Ectodermal cell (in vitro differentiated cells): ENCODE data around the gene VAV1.
"Not testable (repeated sequence)": the region's sequence is repeated elsewhere in the genome, so short reads cannot be mapped to it uniquely, and the experiment has no call there.

ENCODE experiments used
- H3K27ac ChIP-seq: 2 replicates; pipeline ENCODE4 v1.7.0; 2013; ENCODE audit warnings: mild to moderate bottlenecking, low read depth, low read length; ENCODE audit not compliant: insufficient read depth, poor library complexity, severe bottlenecking
- H3K27me3 ChIP-seq: 2 replicates; pipeline ENCODE4 v1.7.0; 2013; ENCODE audit warnings: mild to moderate bottlenecking, low read length; ENCODE audit not compliant: insufficient read depth, control insufficient read depth, poor library complexity, severe bottlenecking
- H3K36me3 ChIP-seq: one replicate; pipeline ENCODE4 v1.7.0; 2013; ENCODE audit warnings: low read length; ENCODE audit not compliant: control insufficient read depth, insufficient read depth
- H3K4me1 ChIP-seq: one replicate; pipeline ENCODE4 v1.7.0; 2013; ENCODE audit warnings: low read length; ENCODE audit not compliant: control insufficient read depth, insufficient read depth
- H3K4me3 ChIP-seq: 2 replicates; pipeline ENCODE4 v1.7.0; 2013; ENCODE audit warnings: low read depth, low read length, control low read depth; ENCODE audit not compliant: insufficient read depth
- H3K9me3 ChIP-seq: 2 replicates; pipeline ENCODE4 v1.7.0; 2013; ENCODE audit warnings: mild to moderate bottlenecking, low read length, moderate library complexity; ENCODE audit not compliant: control insufficient read depth
- WGBS, 2 experiments: methylation state at CpG; one replicate each; pipeline ENCODE4 v1.1.7; 2013; ENCODE audit warnings: missing lambda C conversion rate in 2 of 2; 5-methylcytosine and 5-hydroxymethylcytosine counted together

VAV1 gene

DNA sequence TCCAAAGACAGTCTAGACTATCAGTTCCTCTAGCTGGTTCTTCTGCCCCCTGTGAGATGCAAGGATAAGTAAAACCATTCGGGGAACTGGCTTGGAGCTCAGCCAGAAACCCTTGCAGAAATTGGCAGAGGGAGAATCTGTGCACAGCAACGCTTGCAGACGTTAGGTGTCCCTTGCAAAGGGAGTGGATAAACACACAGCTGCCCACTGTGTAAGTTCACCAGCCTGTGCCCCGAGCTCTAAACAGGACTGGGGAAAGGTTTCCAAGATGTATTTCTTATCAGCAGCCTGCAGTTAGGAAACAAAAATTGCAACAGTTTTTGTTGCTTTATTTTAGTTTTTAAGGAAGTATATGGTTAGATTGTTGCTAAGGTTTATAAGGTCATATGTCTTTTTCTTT lies 95.8 kb downstream of the VAV1 start:
- no peaks in the 10 kb centered on the region for H3K4me1 ChIP-seq
- no peak overlapping the region for H3K4me3 ChIP-seq
- H3K27ac ChIP-seq = no peak overlapping the region
- 59 to 63% methylated on average over 4 of the region's 4 CpGs for WGBS, 2 experiments
- no peaks in the 10 kb centered on the region for H3K9me3 ChIP-seq
- H3K36me3 ChIP-seq = no peaks in the 10 kb centered on the region
- H3K27me3 ChIP-seq = no peaks in the 10 kb centered on the region

DNA sequence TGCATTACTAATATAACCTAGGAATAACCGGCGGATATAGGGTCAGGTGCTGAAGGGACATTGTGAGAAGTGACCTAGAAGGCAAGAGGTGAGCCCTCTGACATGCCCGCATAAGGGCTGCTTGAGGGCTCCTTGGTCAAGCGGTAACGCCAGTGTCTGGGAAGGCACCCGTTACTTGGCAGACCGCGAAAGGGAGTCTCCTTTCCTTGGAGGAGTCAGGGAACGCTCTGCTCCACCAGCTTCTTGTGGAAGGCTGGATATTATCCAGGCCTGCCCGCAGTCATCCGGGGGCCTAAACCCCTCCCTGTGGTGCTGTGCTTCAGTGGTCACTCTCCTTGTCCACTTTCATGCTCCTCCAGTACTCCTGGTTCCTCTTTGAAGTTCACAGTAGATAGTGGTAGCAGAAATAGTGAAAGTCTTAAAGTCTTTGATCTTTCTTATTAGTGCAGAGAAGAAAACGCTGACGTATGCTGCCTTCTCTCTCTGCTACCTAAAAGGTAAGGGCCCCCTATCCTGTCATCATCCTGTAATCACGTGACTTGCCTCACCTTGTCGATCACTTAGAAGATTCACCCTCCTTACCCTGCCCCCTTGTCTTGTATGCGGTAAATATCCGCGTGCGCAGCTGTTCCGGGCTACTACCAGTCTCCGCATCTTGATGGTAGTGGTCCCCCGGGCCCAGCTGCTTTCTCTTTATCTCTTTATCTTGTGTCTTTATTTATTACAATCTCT lies 96.8 kb downstream of the VAV1 start:
- not testable (repeated sequence) for H3K27me3 ChIP-seq, H3K9me3 ChIP-seq, H3K27ac ChIP-seq, H3K36me3 ChIP-seq, H3K4me1 ChIP-seq, H3K4me3 ChIP-seq
- 86 to 88% methylated on average over 22 of the region's 22 CpGs for WGBS, 2 experiments

DNA sequence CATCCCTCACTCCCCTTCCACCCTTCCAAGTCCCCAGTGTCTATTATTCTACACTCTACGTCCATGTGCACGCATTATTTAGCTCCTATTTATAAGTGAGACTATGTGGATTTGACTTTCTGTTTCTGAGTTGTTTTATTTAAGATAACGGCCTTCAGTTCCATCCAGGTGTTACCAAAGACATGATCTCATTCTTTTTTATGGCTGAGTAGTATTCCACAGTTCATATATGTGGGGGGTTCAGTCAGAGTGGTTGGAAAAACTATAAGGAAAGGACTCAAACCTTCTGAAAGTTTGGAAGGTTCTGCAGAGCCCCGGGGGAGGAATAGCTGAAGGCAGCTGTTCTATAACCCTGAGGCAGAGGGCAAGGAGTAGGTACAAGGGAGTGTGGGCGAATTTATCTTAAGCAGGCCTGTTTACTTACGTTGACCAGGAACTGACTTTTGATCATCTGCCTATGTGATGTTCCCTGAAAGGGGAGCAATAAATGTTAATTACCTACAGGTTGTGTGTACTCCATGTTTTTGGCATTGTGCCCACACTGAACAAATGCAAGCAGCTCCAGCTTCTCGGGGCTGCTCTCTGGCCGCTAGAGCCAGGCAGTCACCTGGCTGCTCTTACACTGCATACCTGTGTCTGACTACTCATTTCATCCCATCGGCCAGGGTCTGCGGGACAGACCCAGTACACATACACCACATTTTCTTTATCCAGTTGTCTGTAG lies 101.4 kb downstream of the VAV1 start:
- 74 to 80% methylated on average over 9 to 10 of the region's 10 CpGs for WGBS, 2 experiments
- Histone ChIP-seq H3K36me3 (no peaks in the 10 kb centered on the region), H3K4me3 (no peak overlapping the region)

DNA sequence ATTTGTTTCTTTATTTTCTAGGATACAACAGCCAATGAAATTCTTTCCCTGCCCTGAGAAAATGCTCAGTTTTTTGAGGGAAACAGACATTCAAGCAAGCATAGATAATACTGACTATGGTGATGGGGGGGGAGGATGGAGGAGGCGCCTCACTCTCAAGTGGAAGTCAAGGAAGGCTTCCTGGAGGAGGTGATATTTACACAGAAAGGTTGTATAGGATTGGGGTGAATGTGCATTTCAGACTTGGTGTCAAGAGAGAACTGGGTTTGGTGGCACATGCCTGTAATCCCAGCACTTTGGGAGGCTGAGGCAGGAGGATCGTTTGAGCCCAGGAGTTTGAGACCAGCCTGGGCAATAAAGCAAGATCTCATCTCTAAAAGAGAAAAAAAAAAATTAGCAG lies 102.7 kb downstream of the VAV1 start:
- no peak overlapping the region for H3K4me3 ChIP-seq
- H3K36me3 ChIP-seq = no peaks in the 10 kb centered on the region
- H3K4me1 ChIP-seq = no peaks in the 10 kb centered on the region
- H3K27ac ChIP-seq = no peak overlapping the region
- 57 to 73% methylated on average over 2 of the region's 2 CpGs for WGBS, 2 experiments
- no peaks in the 10 kb centered on the region for H3K27me3 ChIP-seq
- H3K9me3 ChIP-seq = peaks cover 3% of the 10 kb centered on the region

More for the DNA sequence above, 101.4 kb downstream of the VAV1 start:
- peaks cover 3% of the 10 kb centered on the region for H3K9me3 ChIP-seq
- no peak overlapping the region for H3K27ac ChIP-seq
- H3K4me1 ChIP-seq = no peaks in the 10 kb centered on the region
- no peaks in the 10 kb centered on the region for H3K27me3 ChIP-seq

DNA sequence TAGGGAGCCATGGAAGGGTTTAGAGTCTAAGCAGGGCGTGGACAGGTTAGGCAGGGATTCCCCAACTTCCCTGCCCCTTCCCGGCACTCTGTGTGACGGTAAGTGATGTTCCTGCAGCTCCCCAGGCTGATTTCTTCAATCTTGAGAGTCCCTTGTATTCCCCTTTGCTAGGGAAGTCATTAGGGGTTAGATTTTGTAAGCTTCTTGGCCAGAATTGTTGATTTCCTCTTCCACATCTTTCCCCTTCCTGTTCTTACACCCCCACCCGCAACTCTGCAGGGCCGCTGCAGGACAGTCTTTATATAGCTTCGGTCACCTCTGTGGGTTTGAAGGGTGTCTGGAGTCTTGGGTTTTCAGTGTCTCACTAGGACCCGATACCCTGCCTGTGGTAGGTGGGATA lies 104.2 kb downstream of the VAV1 start:
- 63 to 74% methylated on average over 6 to 7 of the region's 7 CpGs for WGBS, 2 experiments
- H3K27ac ChIP-seq = no peak overlapping the region
- H3K9me3 ChIP-seq = peaks cover 3% of the 10 kb centered on the region
- no peaks in the 10 kb centered on the region for H3K27me3 ChIP-seq
- H3K36me3 ChIP-seq = no peaks in the 10 kb centered on the region
- no peak overlapping the region for H3K4me3 ChIP-seq
- no peaks in the 10 kb centered on the region for H3K4me1 ChIP-seq

DNA sequence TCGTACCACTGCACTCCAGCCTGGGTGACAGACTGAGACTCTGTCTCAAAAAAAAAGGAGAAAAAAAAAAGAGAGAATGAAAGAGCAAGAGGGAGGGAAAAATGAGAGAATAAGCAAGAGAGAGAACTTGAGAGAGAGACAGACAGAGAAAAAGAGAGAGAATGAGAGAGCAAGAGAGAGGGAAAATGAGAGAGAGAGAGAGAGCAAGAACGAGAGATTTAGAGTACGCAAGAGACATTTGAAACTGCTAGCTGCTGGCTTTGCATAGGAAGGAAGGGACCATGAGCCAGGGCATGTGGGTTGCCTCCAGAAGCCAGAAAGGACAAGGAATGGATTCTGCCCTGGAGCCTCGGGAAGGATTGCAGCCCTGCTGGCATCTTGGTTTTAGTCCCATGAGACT lies 105.3 kb downstream of the VAV1 start:
- Histone ChIP-seq H3K4me3 (no peak overlapping the region), H3K9me3 (peaks cover 5% of the 10 kb centered on the region), H3K27ac (no peak overlapping the region), H3K4me1 (no peaks in the 10 kb centered on the region), H3K27me3 (no peaks in the 10 kb centered on the region), H3K36me3 (no peaks in the 10 kb centered on the region)
- 76 to 83% methylated on average over 4 of the region's 4 CpGs for WGBS, 2 experiments

DNA sequence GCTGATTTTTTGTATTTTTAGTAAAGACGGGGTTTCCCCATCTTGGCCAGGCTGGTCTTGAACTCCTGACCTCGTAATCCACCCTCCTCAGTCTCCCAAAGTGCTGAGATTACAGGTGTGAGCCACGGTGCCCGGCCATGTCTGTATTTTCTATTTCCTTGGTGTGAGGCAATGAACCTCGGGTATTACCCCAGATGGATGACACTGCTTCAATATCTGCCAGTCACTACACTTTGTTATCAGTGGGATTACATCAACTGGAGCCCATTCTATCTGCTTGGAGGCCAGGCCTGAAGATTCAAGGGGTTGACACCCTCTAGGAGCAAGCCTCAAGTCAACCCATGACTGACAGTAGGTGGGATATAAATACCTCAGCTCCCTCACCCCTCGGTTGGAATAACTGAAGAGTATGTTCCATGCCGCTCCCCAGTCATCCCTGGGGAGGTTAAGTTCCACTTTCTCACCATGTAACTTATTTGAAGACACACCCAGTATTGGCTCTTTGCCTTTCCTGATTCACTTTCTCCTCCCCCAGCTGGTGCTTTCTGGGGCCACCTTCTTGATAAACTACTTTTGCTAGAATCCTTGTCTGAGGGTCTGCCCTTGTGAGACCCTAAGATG lies 113.9 kb downstream of the VAV1 start:
- Histone ChIP-seq H3K4me3 (no peak overlapping the region), H3K9me3 (peaks cover 2% of the 10 kb centered on the region), H3K27me3 (no peaks in the 10 kb centered on the region), H3K36me3 (no peaks in the 10 kb centered on the region), H3K4me1 (no peaks in the 10 kb centered on the region), H3K27ac (no peak overlapping the region)
- 75 to 78% methylated on average over 7 of the region's 7 CpGs for WGBS, 2 experiments

DNA sequence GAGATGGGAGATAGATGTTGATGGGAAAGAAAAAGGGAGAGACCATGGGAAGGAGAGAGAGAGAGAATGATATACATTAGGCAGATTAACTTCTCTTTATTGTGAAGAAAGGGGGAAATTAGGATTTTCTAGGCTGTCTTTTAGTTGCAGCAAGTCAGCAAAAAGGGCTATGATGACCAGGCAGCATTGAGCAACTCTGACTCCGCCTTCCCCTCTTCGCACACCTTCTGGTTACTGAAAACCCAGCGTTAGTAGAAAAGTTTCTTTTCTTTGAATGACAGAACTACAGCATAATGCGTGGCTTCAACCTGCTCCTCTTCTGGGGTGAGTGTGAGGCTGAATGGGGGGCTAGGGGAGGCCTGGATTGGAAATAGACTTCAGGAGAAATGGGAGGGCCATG lies 114.8 kb downstream of the VAV1 start, which contains the start of gene ADGRE1:
Gene ADGRE1 (plus strand): TSS at position 264 of the 400 bp plus-strand sequence. CDS start 30 bp downstream, at position 294.
- Histone ChIP-seq H3K4me1 (no peaks in the 10 kb centered on the region), H3K36me3 (no peaks in the 10 kb centered on the region), H3K27ac (no peak within 1 kb of the TSS), H3K27me3 (no peaks in the 10 kb centered on the region), H3K4me3 (no peak within 1 kb of the TSS), H3K9me3 (peaks cover 2% of the 10 kb centered on the region)
- 59 to 63% methylated on average over 4 of the region's 4 CpGs for WGBS, 2 experiments

DNA sequence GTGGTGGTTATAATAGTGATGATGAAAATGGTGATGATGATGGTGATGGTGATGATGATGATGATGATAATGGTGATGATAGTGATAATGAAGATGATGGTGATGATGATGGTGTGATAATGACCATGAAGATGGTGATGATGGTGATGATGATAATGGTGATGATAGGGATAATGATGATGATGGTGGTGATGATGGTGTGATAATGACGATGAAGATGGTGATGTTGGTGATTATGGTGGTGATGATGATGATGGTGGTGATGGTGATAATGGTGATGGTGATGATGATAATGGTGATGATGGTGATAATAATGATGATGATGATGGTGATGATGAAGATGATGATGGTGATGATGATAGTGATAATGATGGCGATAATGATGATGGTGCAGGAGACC lies 116.5 kb downstream of the VAV1 start:
- Histone ChIP-seq H3K36me3 (no peaks in the 10 kb centered on the region), H3K9me3 (no peaks in the 10 kb centered on the region), H3K27ac (no peak overlapping the region), H3K4me3 (no peak overlapping the region), H3K4me1 (no peaks in the 10 kb centered on the region), H3K27me3 (no peaks in the 10 kb centered on the region)
- 79 to 81% methylated on average over 2 of the region's 2 CpGs for WGBS, 2 experiments

DNA sequence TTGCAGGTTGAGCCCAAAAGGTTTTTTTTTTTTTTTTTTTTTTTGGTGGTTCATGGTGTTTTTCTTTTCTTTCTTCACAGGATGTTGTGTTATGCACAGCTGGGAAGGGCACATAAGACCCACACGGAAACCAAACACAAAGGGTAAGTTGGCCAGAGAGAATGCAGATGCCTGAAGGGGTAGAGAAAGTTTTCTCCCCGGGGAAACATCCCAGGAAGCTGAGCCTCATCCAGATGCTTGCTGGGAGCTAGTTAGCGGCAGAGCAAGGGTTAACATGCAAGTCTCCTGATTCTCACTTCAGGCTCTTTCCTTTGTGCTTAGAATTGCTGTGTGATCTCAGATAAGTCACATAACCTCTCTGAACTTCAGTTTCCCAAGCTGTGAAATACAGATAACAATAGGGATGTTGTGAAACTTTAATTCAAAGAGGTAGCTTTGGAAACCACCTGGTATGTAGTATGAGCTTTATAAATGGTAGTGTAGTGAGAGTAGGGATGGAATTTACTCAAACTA lies 117.9 kb downstream of the VAV1 start:
- H3K27me3 ChIP-seq = no peaks in the 10 kb centered on the region
- H3K4me1 ChIP-seq = no peaks in the 10 kb centered on the region
- no peaks in the 10 kb centered on the region for H3K36me3 ChIP-seq
- WGBS, 2 experiments = 63 to 69% methylated on average over 3 of the region's 3 CpGs
- no peak overlapping the region for H3K27ac ChIP-seq
- H3K9me3 ChIP-seq = no peaks in the 10 kb centered on the region
- no peak overlapping the region for H3K4me3 ChIP-seq
